Gastrocnemius medialis (tissue), 4 donors: ENCODE results near the gene ERICH2.

ENCODE experiments used
- CTCF ChIP-seq, 5 experiments: fragments of 450-650 bp in 3 of 5; fragments of 200-600 bp in 2 of 5; sonication (generic) in 2 of 5; IDR thresholded peaks in 4 of 5; conservative IDR thresholded peaks in 1 of 5; 1 replicate in 4 of 5; 2 replicates in 1 of 5; pipeline ENCODE4 v1.5.1; 2016 to 2019; ENCODE audit warnings: antibody characterized with exemption in 5 of 5, mild to moderate bottlenecking in 3 of 5, moderate library complexity in 3 of 5
- POLR2A ChIP-seq, 2 donors: fragments of 450-650 bp; IDR thresholded peaks; one replicate each; pipeline ENCODE4 v1.6.1; 2017; ENCODE audit warnings: antibody characterized with exemption in 2 of 2, mild to moderate bottlenecking in 2 of 2, moderate library complexity in 2 of 2

- TF ChIP-seq CTCF (IDR thresholded peaks at IDR 0.05 in 4 of 5, conservative IDR thresholded peaks at IDR 0.05 in 1 of 5), result no peak
- TF ChIP-seq POLR2A (IDR thresholded peaks at IDR 0.05), result no peak
These were observed 43.7 kb downstream of the ERICH2 start for GRCh38 chr2:170813611-170814532.
